CD4-positive, alpha-beta T cell treated with Interferon gamma for 1 hour (primary cell): ENCODE results near the gene PATZ1.
"Not testable (repeated sequence)": the region's sequence is repeated elsewhere in the genome, so short reads cannot be mapped to it uniquely, and the experiment has no call there.

Experiments
- DNase-seq: peaks from one replicate; pipeline ENCODE4 v3.0.0-alpha.2; 2020

PATZ1 gene

DNA sequence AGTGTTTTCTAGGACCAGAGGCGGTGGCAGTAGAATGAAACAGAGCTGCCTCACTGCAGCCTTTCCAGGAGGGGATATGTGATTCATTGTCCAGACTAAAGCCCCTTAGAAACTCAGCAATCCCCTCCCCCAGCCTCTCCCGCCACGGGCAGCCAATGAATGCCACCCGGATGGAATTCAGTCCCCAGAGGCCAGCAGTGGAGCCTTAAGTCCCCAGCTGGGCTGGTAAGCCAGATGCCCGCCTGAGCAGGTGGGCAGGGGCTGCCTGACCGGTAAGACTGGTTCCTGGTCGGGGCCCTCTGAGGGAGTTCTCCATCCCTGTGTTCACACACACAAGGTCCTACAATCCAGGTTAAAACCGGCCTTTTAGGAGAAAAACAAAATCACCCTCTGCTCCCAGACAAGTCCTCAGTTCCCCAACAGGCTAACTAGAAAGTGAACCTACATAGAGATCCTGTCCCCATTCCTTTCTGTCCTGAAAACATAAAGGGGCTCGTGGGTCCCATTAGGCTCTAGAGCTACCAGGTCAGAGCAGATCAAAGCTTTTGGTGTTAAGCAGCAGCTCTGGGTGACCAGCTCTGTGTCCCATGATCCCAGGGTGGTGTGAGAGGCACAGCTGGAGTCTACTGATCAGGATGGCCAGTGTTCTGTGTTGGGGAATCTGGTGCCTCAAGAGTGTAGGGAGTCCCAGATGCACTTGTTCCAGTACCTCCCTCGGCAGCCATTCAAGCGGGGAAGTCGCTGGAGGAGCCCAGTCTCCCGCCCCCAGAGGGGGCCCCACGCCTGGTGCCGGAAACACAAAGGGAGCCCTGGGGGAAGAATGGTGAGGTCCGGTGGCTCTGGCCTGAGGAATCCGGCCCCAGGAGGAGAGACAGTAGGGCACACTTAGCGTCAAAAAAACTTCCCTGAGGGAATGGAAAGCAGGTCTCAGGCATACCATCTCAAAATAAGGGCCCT is 2.6 kb downstream of the PATZ1 start:
- no peak for DNase-seq

GRCh38 chr22:31342389-31343140 is 3.6 kb downstream of the PATZ1 start:
- no peak for DNase-seq

DNA sequence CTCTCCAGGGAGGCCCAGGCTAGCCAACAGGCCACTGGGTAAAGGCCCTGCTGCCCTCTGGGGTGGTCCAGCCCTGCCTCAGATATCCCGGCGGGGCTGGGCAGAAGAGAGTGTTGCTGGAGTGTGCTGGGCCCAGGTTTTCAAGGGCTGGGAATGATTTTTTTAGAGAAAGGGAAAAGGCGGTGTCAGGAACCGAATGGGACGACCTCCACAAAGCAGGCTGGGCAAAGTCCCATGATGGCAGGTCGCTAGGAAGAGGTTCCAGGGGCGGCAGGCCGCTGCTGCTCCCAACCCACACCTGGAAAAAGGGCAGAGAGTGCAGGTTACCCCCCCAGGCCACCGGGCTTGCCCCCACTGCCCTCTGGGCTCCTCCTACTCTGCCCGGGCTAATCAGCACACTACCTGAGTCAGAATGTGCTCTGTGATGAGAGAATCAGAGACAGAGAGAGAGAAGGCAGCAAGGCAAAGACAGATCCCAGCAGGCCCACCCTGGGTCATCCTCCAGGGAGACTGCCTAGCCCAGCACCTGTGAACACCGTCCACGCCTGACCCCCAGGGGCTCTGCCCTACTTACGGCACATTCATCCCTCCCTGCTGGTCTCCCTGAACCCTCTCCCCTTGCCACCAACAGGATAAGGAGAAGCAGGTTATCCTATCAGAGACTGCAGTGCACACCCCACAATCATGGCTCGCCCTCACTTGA is 4.6 kb downstream of the PATZ1 start:
- no peak for DNase-seq

DNA sequence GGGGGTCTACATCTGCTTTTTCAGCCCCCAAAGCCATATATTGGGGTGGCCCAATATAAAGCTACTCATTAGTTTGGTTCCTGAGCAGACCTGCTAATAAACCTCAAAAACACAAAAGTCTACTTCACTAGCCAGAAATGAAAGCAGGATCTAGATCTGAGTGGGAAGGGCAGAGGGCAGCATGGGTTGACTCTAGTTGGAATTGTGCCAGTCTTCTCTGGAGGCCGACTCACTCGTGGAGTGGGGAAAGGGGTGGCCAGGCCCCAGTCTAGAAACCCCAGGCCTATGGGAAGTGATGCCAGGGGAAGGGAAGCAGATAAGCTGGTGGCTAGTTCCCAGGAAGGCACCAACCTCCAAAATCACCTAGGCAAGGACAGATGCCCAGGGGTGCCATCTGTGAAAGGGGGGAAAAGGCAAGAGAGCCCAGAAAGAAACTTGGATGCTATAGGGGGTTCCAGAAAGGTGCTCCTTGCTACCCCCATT is 5.3 kb downstream of the PATZ1 start:
- DNase-seq: no peak

DNA sequence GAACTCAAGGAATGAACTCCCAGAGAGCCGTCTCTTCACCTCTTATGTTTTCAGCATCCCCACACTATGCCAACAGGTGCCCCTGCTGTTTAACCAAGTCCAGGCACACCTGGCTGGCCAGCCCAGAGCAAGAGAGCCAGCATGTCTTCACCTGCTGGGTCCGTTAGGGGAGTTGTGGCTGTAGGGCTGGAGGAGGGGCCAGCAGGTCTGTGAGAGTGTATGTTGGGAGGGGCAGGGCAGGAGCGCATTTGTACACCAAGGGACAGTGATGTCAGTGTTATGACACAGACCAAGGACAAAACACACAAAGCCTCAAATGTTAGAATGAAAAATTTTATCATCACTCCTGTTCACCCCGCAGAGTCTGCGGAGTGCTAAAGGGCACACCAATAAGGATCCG is 5.8 kb downstream of the PATZ1 start:
- DNase-seq: no peak

- DNase-seq: no peak
These were observed 6.9 kb downstream of the PATZ1 start for GRCh38 chr22:31339148-31339832.

DNA sequence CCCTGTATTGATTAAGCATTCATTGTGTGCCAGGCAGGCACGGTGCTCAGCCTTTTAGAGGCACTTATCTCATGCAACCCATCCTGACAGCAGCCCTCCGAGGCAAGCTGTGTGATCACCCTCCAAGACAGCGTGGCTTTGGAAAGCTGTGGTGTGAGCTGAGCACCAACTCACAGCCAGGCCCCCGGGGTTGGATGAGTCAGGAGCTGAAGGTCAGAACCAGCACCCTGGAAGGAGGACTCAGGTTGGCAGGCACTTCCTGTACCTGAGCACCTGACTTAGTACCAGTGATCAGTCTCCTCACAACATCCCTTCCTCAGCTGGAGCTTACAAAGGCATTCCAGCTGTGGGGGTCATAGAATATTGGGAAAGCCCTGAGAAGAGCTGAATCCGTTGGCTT is 9.0 kb downstream of the PATZ1 start:
- no peak for DNase-seq

- no peak for DNase-seq
These were observed 11.8 kb downstream of the PATZ1 start for GRCh38 chr22:31334329-31334728.

- DNase-seq: no peak
These were observed 12.5 kb downstream of the PATZ1 start for GRCh38 chr22:31333641-31334040.

- no peak for DNase-seq
These were observed 13.3 kb downstream of the PATZ1 start for GRCh38 chr22:31332886-31333285.

GRCh38 chr22:31332010-31332409 is 14.1 kb downstream of the PATZ1 start:
- no peak for DNase-seq

- no peak for DNase-seq
These were observed 16.5 kb downstream of the PATZ1 start for GRCh38 chr22:31329453-31330215.

- DNase-seq: no peak
These were observed 17.1 kb downstream of the PATZ1 start for GRCh38 chr22:31329029-31329428.

DNA sequence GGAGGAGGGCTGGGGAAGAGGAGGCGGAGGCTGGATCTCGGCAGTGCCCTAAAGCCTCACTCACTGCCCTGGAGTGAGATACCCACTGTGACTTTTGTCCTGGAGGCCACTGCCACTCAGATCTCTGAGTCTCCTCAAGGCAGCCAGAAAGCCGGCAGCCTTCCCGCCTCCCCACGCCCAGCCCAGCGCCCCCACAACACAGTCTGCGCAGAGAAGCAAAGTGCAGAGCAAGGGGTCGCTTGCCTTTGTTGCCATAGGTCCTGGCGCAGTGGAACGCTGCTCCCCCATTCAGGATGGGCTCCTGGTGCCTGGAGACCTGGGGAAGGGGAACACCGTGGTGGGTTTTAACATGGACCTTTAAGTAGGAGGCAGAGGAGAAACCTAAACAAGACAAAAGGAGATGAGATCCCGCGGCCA is 17.6 kb downstream of the PATZ1 start:
- DNase-seq: no peak

GRCh38 chr22:31327806-31328543 is 18.2 kb downstream of the PATZ1 start:
- no peak for DNase-seq

- DNase-seq: no peak
These were observed 19.3 kb downstream of the PATZ1 start for GRCh38 chr22:31326877-31327276.

GRCh38 chr22:31323578-31324550 is 22.3 kb downstream of the PATZ1 start:
- DNase-seq: no peak

GRCh38 chr22:31321421-31321820 is 24.7 kb downstream of the PATZ1 start:
- no peak for DNase-seq

GRCh38 chr22:31314220-31314619 is 31.9 kb downstream of the PATZ1 start:
- DNase-seq: not testable (repeated sequence)
